Kidney (tissue), 14 donors: ENCODE data around the gene AGXT2. TPM values are rescaled to one million over a fixed set of nuclear protein-coding genes. Genes with fewer than 3 reads are reported as not detected.

Source experiments
- DNase-seq, 5 donors: peaks; one replicate each; pipeline ENCODE4 v3.0.0-alpha.2; 2013 to 2020
- FAIRE-seq: peaks from 2 replicates; lab custom pipeline; 2012; peaks lifted over from hg19 to GRCh38; lab: Jason Lieb, UNC
- H3K27ac ChIP-seq, 2 donors: one replicate each; pipeline ENCODE4 v1.7.0; 2013; ENCODE audit warnings: low read depth in 2 of 2, low read length in 2 of 2, inconsistent platforms in 1 of 2
- H3K27me3 ChIP-seq: one replicate; pipeline ENCODE4 v1.7.1; 2013; ENCODE audit warnings: low read length, inconsistent platforms; ENCODE audit not compliant: control insufficient read depth, insufficient read depth
- H3K36me3 ChIP-seq, 3 donors: one replicate each; pipeline versions ENCODE4 v1.7.0 to v1.7.1; 2013; ENCODE audit warnings: low read length in 3 of 3, control low read depth in 1 of 3, inconsistent platforms in 1 of 3; ENCODE audit not compliant: insufficient read depth in 3 of 3, control insufficient read depth in 2 of 3
- H3K4me1 ChIP-seq, 3 donors: one replicate each; pipeline versions ENCODE4 v1.7.0 to v1.7.1; 2013; ENCODE audit warnings: low read length in 3 of 3, inconsistent platforms in 1 of 3, low read depth in 1 of 3; ENCODE audit not compliant: control insufficient read depth in 2 of 3, insufficient read depth in 2 of 3
- H3K4me3 ChIP-seq, 3 donors: one replicate each; pipeline versions ENCODE4 v1.7.0 to v1.8.1; 2013; ENCODE audit warnings: low read length in 3 of 3, control low read depth in 1 of 3, inconsistent platforms in 1 of 3
- H3K9ac ChIP-seq, 3 donors: one replicate each; pipeline versions ENCODE4 v1.7.0 to v1.7.1; 2013; ENCODE audit warnings: low read length in 3 of 3, control low read depth in 1 of 3, inconsistent platforms in 1 of 3
- H3K9me3 ChIP-seq, 3 donors: one replicate each; pipeline versions ENCODE4 v1.7.0 to v1.7.1; 2013; ENCODE audit warnings: low read length in 3 of 3, control low read depth in 1 of 3, inconsistent platforms in 1 of 3; ENCODE audit not compliant: control insufficient read depth in 2 of 3, insufficient read depth in 1 of 3
- intact Hi-C: fragments of 100-400 bp; cut with DNase I; formaldehyde crosslinking; loops from one replicate; pipeline ENCODE4 v1.11.1; 2022
- polyA plus RNA-seq: library from polyadenylated mRNA; stranded (reverse); fragments of 350-450 nt; fragmentation: Illumina TruSeq; extraction: RNeasy Lipid Tissue Mini Kit (QIAGEN cat#74804); gene quantifications from one replicate; pipeline ENCODE4 v1.2.3, GENCODE V29; 2014; ENCODE audit warnings: low read depth, low replicate concordance; ENCODE audit not compliant: insufficient read depth
- total RNA-seq: library from RNA; stranded (reverse); fragmentation: NEBNext Ultra II Directional; extraction: Animal tissue kit (Norgen Biotek cat#: 25700); gene quantifications from one replicate; pipeline ENCODE4 v1.2.1, GENCODE V29; 2021
- TF ChIP-seq, protein P1 (sequence below): IDR thresholded peaks from 3 replicates; pipeline ENCODE4 v1.5.1; 2012; ENCODE audit warnings: mild to moderate bottlenecking, moderate library complexity, borderline replicate concordance; ENCODE audit not compliant: insufficient read depth; ENCODE audit errors: extremely low read depth
- donor health status: control.
- donor health status: control.
- donor health status: control.
- donor health status: control.
- donor health status: control.
- donor health status: DM: yes; HTN: yes; CAD: no.
- donor health status: Normal renal cell carcinoma (clear cell type).

Gene AGXT2
- total and polyA plus RNA-seq, 2 donors from 2014 or later, result 8.0 to 215 TPM

DNA sequence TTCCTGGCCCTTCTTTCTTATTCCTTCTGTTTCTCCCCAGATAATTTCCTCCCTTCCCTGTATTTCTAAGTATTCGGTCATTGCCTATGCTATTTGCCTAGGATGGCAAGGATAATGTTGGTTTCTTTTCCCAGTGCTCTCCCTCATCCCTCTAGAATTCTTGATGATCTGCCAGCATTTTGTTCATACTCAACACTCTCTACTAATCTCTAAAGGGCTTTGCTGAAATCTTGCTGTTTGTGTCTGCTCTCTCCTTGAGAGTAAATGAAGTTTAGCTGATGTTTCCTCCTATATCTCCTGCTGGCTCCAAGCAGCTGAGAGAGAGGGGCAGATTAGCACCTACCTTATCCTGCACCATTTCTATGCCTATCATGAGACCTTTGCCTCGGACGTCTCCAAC, 38.1 kb downstream of the AGXT2 start:
- intact Hi-C loops, result no loop called here
- H3K9ac ChIP-seq, result no peak overlapping the region
- no peak overlapping the region for H3K27ac ChIP-seq
- no peaks in the 10 kb centered on the region for H3K9me3 ChIP-seq
- H3K27me3 ChIP-seq, result no peaks in the 10 kb centered on the region
- H3K4me1 ChIP-seq, result no peaks in the 10 kb centered on the region
- H3K4me3 ChIP-seq, result no peak overlapping the region
- peaks cover 0 to 7% (median 2%) of the 10 kb centered on the region in 3 donors for H3K36me3 ChIP-seq
- no peak for FAIRE-seq
- TF ChIP-seq, protein P1, sequence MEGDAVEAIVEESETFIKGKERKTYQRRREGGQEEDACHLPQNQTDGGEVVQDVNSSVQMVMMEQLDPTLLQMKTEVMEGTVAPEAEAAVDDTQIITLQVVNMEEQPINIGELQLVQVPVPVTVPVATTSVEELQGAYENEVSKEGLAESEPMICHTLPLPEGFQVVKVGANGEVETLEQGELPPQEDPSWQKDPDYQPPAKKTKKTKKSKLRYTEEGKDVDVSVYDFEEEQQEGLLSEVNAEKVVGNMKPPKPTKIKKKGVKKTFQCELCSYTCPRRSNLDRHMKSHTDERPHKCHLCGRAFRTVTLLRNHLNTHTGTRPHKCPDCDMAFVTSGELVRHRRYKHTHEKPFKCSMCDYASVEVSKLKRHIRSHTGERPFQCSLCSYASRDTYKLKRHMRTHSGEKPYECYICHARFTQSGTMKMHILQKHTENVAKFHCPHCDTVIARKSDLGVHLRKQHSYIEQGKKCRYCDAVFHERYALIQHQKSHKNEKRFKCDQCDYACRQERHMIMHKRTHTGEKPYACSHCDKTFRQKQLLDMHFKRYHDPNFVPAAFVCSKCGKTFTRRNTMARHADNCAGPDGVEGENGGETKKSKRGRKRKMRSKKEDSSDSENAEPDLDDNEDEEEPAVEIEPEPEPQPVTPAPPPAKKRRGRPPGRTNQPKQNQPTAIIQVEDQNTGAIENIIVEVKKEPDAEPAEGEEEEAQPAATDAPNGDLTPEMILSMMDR, result no peak
- DNase-seq, result no peak

DNA sequence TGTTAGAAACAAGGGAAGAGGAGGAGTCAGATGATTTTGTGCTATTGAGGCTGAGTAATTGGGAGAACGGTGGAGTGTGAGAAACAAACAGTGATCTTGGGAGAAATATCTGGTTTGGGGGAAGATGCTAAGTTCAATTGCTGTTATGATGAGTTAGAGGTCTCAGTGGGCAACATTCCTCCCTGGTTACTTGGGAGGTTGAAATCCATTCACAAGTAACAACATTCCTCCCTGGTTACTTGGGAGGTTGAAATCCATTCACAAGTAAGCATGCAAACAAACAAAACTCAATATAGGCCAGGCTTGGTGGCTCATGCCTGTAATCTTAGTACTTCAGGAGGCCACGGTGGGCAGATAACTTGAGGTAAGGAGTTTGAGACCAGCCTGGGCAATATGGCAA, 38.7 kb downstream of the AGXT2 start:
- no peak overlapping the region for H3K4me3 ChIP-seq
- no peaks in the 10 kb centered on the region for H3K27me3 ChIP-seq
- H3K4me1 ChIP-seq, result no peaks in the 10 kb centered on the region
- intact Hi-C loops, result no loop called here
- H3K36me3 ChIP-seq, result peaks cover 0 to 7% (median 2%) of the 10 kb centered on the region in 3 donors
- H3K27ac ChIP-seq, result no peak overlapping the region
- DNase-seq (no peak), FAIRE-seq (no peak)
- no peak overlapping the region for H3K9ac ChIP-seq
- no peaks in the 10 kb centered on the region for H3K9me3 ChIP-seq
- TF ChIP-seq, protein P1, result no peak

DNA sequence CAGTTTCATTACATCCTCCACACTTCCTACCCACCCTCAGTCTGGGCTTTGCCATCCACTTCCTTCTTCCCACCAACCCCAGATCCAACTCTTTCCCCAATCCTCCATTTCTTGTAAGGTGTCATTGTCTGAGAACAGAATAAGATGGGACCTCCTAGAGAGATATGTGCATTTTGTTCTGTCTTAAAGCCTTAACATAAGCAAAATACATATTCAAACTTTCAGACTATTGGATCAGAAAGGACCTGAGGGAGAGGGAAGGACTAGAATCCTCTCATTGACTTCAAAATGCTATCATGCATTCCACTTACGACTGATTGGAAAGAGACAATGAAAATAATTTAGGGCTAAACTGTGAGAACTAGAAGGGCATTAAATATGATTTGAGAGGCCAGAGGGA, 43.0 kb downstream of the AGXT2 start:
- H3K9ac ChIP-seq, result no peak overlapping the region
- H3K27ac ChIP-seq, result no peak overlapping the region
- no peaks in the 10 kb centered on the region for H3K4me1 ChIP-seq
- peaks cover 0 to 5% (median 0%) of the 10 kb centered on the region in 3 donors for H3K36me3 ChIP-seq
- H3K9me3 ChIP-seq, result no peaks in the 10 kb centered on the region
- no peak overlapping the region for H3K4me3 ChIP-seq
- intact Hi-C loops, result no loop called here
- DNase-seq (no peak), FAIRE-seq (no peak)
- H3K27me3 ChIP-seq, result no peaks in the 10 kb centered on the region
- TF ChIP-seq, protein P1, result no peak

DNA sequence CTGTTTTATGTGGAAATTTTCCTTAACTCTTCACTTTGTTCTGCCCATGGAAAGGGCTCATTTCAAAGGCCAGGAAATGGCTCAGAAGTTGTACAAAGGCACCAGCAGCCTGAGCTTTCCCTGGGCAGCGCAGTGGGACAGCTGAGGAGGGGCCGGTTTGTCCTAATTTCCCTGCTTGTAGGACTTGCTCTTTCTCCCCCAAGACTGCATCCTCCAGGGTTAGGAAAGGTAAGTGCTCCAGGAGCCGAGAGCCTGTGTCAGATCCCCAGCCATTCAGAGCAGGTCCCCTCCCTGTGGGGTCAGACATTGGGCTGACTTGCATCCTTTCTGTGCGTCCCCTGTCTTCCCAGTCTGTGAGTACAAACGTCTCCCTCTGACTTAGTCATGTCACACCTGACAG, 43.5 kb downstream of the AGXT2 start:
- H3K9ac ChIP-seq, result no peak overlapping the region
- no peaks in the 10 kb centered on the region for H3K27me3 ChIP-seq
- no peaks in the 10 kb centered on the region for H3K9me3 ChIP-seq
- FAIRE-seq, result no peak
- DNase-seq, result no peak
- no peak overlapping the region for H3K4me3 ChIP-seq
- intact Hi-C loops, result no loop called here
- no peaks in the 10 kb centered on the region for H3K36me3 ChIP-seq
- no peaks in the 10 kb centered on the region for H3K4me1 ChIP-seq
- H3K27ac ChIP-seq, result no peak overlapping the region
- TF ChIP-seq, protein P1, result no peak
